Lung (tissue), 12 donors: Measurements from ENCODE around the gene ZFAND2B. TPM values are rescaled to one million over a fixed set of nuclear protein-coding genes. Genes with fewer than 3 reads are reported as not detected.
A peak's percentile ranks its signal among the peaks of the same experiment; 100 is the strongest.

Experiments used
- ATAC-seq: fragments of 200-7000 bp; cut with Tn5 transposase; one replicate; pipeline ENCODE4 v1.9.1; 2020; ENCODE audit warnings: moderate number of reproducible peaks; ENCODE audit not compliant: insufficient read depth, low FRiP score
- DNase-seq, 3 donors: peaks; one replicate each; pipeline ENCODE4 v3.0.0-alpha.2; 2013 to 2017
- H3K27ac ChIP-seq, 2 donors: one replicate each; pipeline ENCODE4 v1.5.1; 2013; ENCODE audit warnings: mild to moderate bottlenecking in 2 of 2, moderate library complexity in 2 of 2, control low read depth in 1 of 2, inconsistent platforms in 1 of 2, low read depth in 1 of 2, low read length in 1 of 2
- H3K27me3 ChIP-seq, 3 donors: one replicate each; pipeline ENCODE4 v1.5.1; 2013; ENCODE audit warnings: low read length in 2 of 3; ENCODE audit not compliant: control insufficient read depth in 3 of 3, insufficient read depth in 3 of 3
- H3K36me3 ChIP-seq, 4 donors: one replicate each; pipeline ENCODE4 v1.5.1; 2013; ENCODE audit warnings: low read length in 4 of 4, mild to moderate bottlenecking in 1 of 4, moderate library complexity in 1 of 4; ENCODE audit not compliant: control insufficient read depth in 4 of 4, insufficient read depth in 4 of 4
- H3K4me1 ChIP-seq, 5 donors: one replicate each; pipeline ENCODE4 v1.5.1; 2013; ENCODE audit warnings: low read length in 5 of 5, mild to moderate bottlenecking in 2 of 5, moderate library complexity in 1 of 5; ENCODE audit not compliant: control insufficient read depth in 5 of 5, insufficient read depth in 5 of 5
- H3K4me3 ChIP-seq: one replicate; pipeline ENCODE4 v1.5.1; 2013; ENCODE audit warnings: mild to moderate bottlenecking, control low read depth, moderate library complexity
- H3K9ac ChIP-seq, 2 donors: one replicate each; pipeline ENCODE4 v1.5.1; 2013; ENCODE audit warnings: low read length in 2 of 2, control low read depth in 1 of 2; ENCODE audit not compliant: insufficient read depth in 1 of 2
- H3K9me3 ChIP-seq, 4 donors: one replicate each; pipeline ENCODE4 v1.5.1; 2013; ENCODE audit warnings: low read length in 3 of 4, mild to moderate bottlenecking in 1 of 4, moderate library complexity in 1 of 4; ENCODE audit not compliant: control insufficient read depth in 4 of 4, insufficient read depth in 3 of 4
- WGBS, 2 donors: extraction: QIAGEN DNeasy Blood & Tissue Kit; methylation state at CpG; one replicate each; pipeline ENCODE4 v1.1.7; 2013; 5-methylcytosine and 5-hydroxymethylcytosine counted together
- polyA plus RNA-seq, 2 donors: library from polyadenylated mRNA; stranded (reverse); fragments of 200-250 nt; gene quantifications; one replicate each; pipeline ENCODE4 v1.2.1, GENCODE V29; 2013
- total RNA-seq, 2 donors: library from RNA; depleted of rRNA in 1 of 2; stranded (reverse); fragments of >200 nt in 1 of 2; gene quantifications; one replicate each; pipeline ENCODE4 v1.2.1, GENCODE V29; 2014 to 2021
- TF ChIP-seq, protein P1 (sequence below): IDR thresholded peaks from 2 replicates; pipeline ENCODE4 v1.5.1; 2012; ENCODE audit warnings: mild to moderate bottlenecking; ENCODE audit errors: control extremely low read depth, extremely low read depth
- donor health status: control.
- donor health status: control.
- donor health status: Bipolar disorder and iron deficiency.
- donor health status: healthy.
- donor health status: DM: yes; HTN: yes; CAD: no.

Gene ZFAND2B
- total and polyA plus RNA-seq, 4 donors: 28.2 to 45.1 (median 39.6) TPM

DNA sequence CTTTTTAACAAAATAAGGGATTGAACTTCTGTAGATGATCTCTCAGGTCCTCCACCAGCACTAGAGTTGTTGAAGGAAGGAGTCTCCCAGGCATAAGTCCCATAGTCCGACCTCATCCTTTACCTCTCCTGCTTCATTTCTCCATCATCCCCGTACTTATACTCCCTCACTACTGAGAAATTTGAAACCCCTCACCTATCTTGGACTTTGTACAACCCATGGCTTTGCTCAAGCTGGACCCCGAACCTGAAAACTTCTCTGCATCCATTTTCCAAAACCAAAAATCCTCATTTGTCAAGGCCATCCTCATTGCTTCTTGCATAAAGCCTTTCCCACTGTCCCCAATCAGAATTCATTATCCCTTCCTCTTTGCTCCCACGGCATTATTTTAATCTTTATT lies 45.5 kb upstream of the ZFAND2B start:
- TF ChIP-seq, protein P1, sequence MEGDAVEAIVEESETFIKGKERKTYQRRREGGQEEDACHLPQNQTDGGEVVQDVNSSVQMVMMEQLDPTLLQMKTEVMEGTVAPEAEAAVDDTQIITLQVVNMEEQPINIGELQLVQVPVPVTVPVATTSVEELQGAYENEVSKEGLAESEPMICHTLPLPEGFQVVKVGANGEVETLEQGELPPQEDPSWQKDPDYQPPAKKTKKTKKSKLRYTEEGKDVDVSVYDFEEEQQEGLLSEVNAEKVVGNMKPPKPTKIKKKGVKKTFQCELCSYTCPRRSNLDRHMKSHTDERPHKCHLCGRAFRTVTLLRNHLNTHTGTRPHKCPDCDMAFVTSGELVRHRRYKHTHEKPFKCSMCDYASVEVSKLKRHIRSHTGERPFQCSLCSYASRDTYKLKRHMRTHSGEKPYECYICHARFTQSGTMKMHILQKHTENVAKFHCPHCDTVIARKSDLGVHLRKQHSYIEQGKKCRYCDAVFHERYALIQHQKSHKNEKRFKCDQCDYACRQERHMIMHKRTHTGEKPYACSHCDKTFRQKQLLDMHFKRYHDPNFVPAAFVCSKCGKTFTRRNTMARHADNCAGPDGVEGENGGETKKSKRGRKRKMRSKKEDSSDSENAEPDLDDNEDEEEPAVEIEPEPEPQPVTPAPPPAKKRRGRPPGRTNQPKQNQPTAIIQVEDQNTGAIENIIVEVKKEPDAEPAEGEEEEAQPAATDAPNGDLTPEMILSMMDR: no peak
- 75 to 77% methylated on average over 4 of the region's 4 CpGs for WGBS, 2 donors
- no peak overlapping the region for H3K4me3 ChIP-seq

GRCh38 chr2:219163156-219163555 lies 43.4 kb upstream of the ZFAND2B start:
- WGBS, 2 donors: 93 to 96% methylated on average over 6 of the region's 6 CpGs
- no peaks in the 10 kb centered on the region for H3K27me3 ChIP-seq
- TF ChIP-seq, protein P1: no peak
- H3K4me1 ChIP-seq: peaks cover 0 to 5% (median 5%) of the 10 kb centered on the region in 5 donors
- H3K36me3 ChIP-seq: peaks cover 0 to 2% (median 0%) of the 10 kb centered on the region in 4 donors
- no peak overlapping the region for H3K4me3 ChIP-seq
- H3K9ac ChIP-seq: no peak overlapping the region
- ATAC-seq: no peak
- no peaks in the 10 kb centered on the region for H3K9me3 ChIP-seq
- H3K27ac ChIP-seq: no peak overlapping the region
- DNase-seq: no peak

More for the DNA sequence above, 45.5 kb upstream of the ZFAND2B start:
- H3K9ac ChIP-seq: no peak overlapping the region
- no peaks in the 10 kb centered on the region for H3K27me3 ChIP-seq
- H3K36me3 ChIP-seq: peaks cover 3 to 7% (median 7%) of the 10 kb centered on the region in 4 donors
- H3K4me1 ChIP-seq: peaks cover 0 to 5% (median 5%) of the 10 kb centered on the region in 5 donors
- ATAC-seq: no peak
- H3K9me3 ChIP-seq: no peaks in the 10 kb centered on the region
- DNase-seq: no peak
- H3K27ac ChIP-seq: peak overlapping the region in 1 of 2 donors; percentile 97

DNA sequence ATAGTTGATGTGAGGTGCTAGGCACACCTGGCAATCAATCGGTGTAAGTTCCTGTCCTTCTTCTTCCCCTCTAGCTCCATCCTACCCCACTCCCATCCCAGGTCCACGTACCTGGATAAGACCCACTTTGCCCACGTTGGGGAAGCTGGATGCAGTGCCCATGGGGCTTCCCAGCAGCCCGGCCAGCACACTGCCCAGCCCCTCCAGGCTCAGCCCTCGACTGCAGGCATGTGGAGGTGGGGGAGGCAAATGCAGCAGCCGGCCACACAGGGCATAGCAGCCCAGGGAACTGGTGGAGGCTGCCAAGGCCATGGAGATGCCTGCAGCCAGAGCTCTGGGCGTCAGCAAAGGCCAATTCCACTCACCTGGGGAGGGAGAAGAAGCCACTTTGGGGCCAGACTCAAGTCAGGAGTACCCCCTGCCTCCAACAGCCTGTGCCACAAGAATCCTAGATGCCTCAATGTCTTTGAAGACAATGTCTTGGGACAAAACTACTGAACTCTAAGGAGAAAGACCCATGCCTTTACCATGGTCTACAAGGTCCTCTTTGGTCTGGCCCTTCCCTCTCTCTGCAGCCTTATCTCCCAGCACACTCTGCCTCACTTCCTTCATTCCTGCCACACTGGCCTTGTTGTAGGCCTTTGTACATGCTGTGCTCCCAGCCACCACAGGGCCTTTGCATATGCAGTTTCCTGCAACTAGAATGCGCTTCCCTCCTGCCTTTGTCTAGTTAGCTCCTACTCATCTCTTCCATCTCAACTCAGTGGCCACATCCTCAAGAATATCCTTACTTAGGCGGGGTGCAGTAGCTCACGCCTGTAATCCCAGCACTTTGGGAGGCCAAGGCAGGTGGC lies 41.3 kb upstream of the ZFAND2B start:
- Histone ChIP-seq H3K27me3 (no peaks in the 10 kb centered on the region), H3K36me3 (peaks cover 0 to 2% (median 0%) of the 10 kb centered on the region in 4 donors), H3K9me3 (no peaks in the 10 kb centered on the region), H3K4me3 (no peak overlapping the region), H3K4me1 (no peaks in the 10 kb centered on the region), H3K27ac (no peak overlapping the region), H3K9ac (no peak overlapping the region)
- TF ChIP-seq, protein P1: no peak
- no peak for ATAC-seq
- WGBS, 2 donors: 92% methylated on average over 10 of the region's 10 CpGs
- DNase-seq: no peak
